Trophoblast cell (in vitro differentiated cells and primary cell): ENCODE measurements around the gene CALCR.

ENCODE experiments used
- DNase-seq, 2 donors: peaks; one replicate each; pipeline ENCODE4 v3.0.0-alpha.2; 2016
- H2AFZ ChIP-seq: 2 replicates; pipeline ENCODE4 v1.6.1; 2013; ENCODE audit warnings: low read length, moderate library complexity, mild to moderate bottlenecking; ENCODE audit not compliant: insufficient read depth, poor library complexity
- H2AK5ac ChIP-seq: 2 replicates; pipeline ENCODE4 v1.6.1; 2013; ENCODE audit warnings: mild to moderate bottlenecking, low read length
- H2BK120ac ChIP-seq: 2 replicates; pipeline ENCODE4 v1.6.1; 2013; ENCODE audit warnings: low read length, mild to moderate bottlenecking, moderate library complexity; ENCODE audit not compliant: insufficient read depth, poor library complexity
- H2BK12ac ChIP-seq: 2 replicates; pipeline ENCODE4 v1.6.1; 2013; ENCODE audit warnings: mild to moderate bottlenecking, low read length, moderate library complexity
- H2BK5ac ChIP-seq: 2 replicates; pipeline ENCODE4 v1.6.1; 2013; ENCODE audit warnings: low read length, low read depth, moderate library complexity, mild to moderate bottlenecking; ENCODE audit not compliant: poor library complexity
- H3K14ac ChIP-seq: 2 replicates; pipeline ENCODE4 v1.6.1; 2013; ENCODE audit warnings: mild to moderate bottlenecking, low read length
- H3K18ac ChIP-seq: 2 replicates; pipeline ENCODE4 v1.6.1; 2013; ENCODE audit warnings: mild to moderate bottlenecking, low read length
- H3K23ac ChIP-seq: 2 replicates; pipeline ENCODE4 v1.6.1; 2013; ENCODE audit warnings: low read length
- H3K27ac ChIP-seq: 2 replicates; pipeline ENCODE4 v1.5.1; 2013; ENCODE audit warnings: low read depth, mild to moderate bottlenecking, inconsistent platforms, low read length, moderate library complexity
- H3K27me3 ChIP-seq: 2 replicates; pipeline ENCODE4 v1.6.1; 2013; ENCODE audit warnings: inconsistent platforms, mild to moderate bottlenecking, low read length, moderate library complexity; ENCODE audit not compliant: insufficient read depth
- H3K36me3 ChIP-seq, 2 experiments: 1 replicate in 1 of 2; 2 replicates in 1 of 2; pipeline ENCODE4 v1.6.1; 2013; ENCODE audit warnings: low read length in 2 of 2, mild to moderate bottlenecking in 2 of 2, moderate library complexity in 1 of 2; ENCODE audit not compliant: insufficient read depth in 2 of 2, control insufficient read depth in 1 of 2
- H3K4ac ChIP-seq: 2 replicates; pipeline ENCODE4 v1.6.1; 2013; ENCODE audit warnings: low read depth, mild to moderate bottlenecking, low read length, moderate library complexity
- H3K4me1 ChIP-seq, 2 experiments: 1 replicate in 1 of 2; 2 replicates in 1 of 2; pipeline ENCODE4 v1.6.1; 2013; ENCODE audit warnings: low read length in 2 of 2, mild to moderate bottlenecking in 2 of 2, moderate library complexity in 1 of 2; ENCODE audit not compliant: insufficient read depth in 2 of 2, control insufficient read depth in 1 of 2
- H3K4me2 ChIP-seq: 2 replicates; pipeline ENCODE4 v1.6.1; 2013; ENCODE audit warnings: inconsistent platforms, mild to moderate bottlenecking, low read length, moderate library complexity
- H3K4me3 ChIP-seq: 2 replicates; pipeline ENCODE4 v1.5.1; 2013; ENCODE audit warnings: mild to moderate bottlenecking, low read depth, low read length, inconsistent platforms
- H3K79me1 ChIP-seq: one replicate; pipeline ENCODE4 v1.6.1; 2013; ENCODE audit warnings: low read length
- H3K79me2 ChIP-seq: 2 replicates; pipeline ENCODE4 v1.6.1; 2013; ENCODE audit warnings: low read length, mild to moderate bottlenecking; ENCODE audit not compliant: control insufficient read depth, insufficient read depth, poor library complexity
- H3K9ac ChIP-seq: 2 replicates; pipeline ENCODE4 v1.6.1; 2013; ENCODE audit warnings: mild to moderate bottlenecking, low read length
- H3K9me3 ChIP-seq: 2 replicates; pipeline ENCODE4 v1.6.1; 2013; ENCODE audit warnings: low read depth, mild to moderate bottlenecking, control low read depth, inconsistent platforms, low read length; ENCODE audit not compliant: insufficient read depth
- H4K12ac ChIP-seq: 2 replicates; pipeline ENCODE4 v1.6.1; 2013; ENCODE audit warnings: low read depth, mild to moderate bottlenecking, low read length, moderate library complexity
- H4K8ac ChIP-seq: 2 replicates; pipeline ENCODE4 v1.6.1; 2013; ENCODE audit warnings: low read depth, mild to moderate bottlenecking, low read length, moderate library complexity
- H4K91ac ChIP-seq: one replicate; pipeline ENCODE4 v1.6.1; 2013; ENCODE audit warnings: low read depth, mild to moderate bottlenecking, low read length, moderate library complexity
- whole genome bisulfite sequencing: extraction: QIAGEN DNeasy Blood & Tissue Kit; methylation state at CpG from one replicate; pipeline ENCODE4 v1.1.7; 2013; ENCODE audit warnings: missing lambda C conversion rate; ENCODE audit not compliant: insufficient read length, insufficient coverage; ENCODE audit errors: extremely low coverage; 5-methylcytosine and 5-hydroxymethylcytosine counted together

The CALCR gene

DNA sequence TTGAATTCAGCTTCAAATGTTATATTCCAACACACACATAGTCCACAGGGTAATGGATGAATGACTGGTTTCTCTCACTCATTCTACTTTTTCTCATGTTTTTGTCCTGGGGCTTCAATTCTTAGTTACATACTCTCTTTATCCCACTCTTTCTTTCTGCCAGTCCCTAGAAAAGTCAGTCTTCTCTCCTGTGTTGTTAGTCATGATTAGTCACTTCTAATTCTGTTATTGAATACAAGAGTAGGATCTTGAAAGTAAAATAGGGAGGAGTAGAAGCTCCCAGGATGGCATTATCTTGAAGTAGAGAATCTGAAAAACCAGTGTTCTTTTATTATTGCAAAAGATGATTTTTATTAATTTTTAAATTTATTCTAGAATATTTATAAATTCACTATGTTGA is 45.5 kb upstream of the CALCR start:
- Histone ChIP-seq H2BK120ac (no peak overlapping the region), H2BK12ac (no peak overlapping the region), H4K91ac (no peak overlapping the region), H3K79me2 (no peaks in the 10 kb centered on the region), H3K79me1 (no peaks in the 10 kb centered on the region), H3K9me3 (no peaks in the 10 kb centered on the region), H3K9ac (no peak overlapping the region), H4K12ac (no peak overlapping the region), H4K8ac (no peak overlapping the region), H3K18ac (no peak overlapping the region), H3K14ac (no peak overlapping the region), H3K4ac (no peak overlapping the region), H3K27ac (no peak overlapping the region), H3K4me1 (no peaks in the 10 kb centered on the region), H2BK5ac (no peak overlapping the region), H2AK5ac (no peak overlapping the region), H3K36me3 (no peaks in the 10 kb centered on the region), H3K27me3 (no peaks in the 10 kb centered on the region), H3K4me2 (no peak overlapping the region), H3K23ac (no peak overlapping the region), H2AFZ (no peak overlapping the region), H3K4me3 (no peak overlapping the region)
- DNase-seq = no peak

DNA sequence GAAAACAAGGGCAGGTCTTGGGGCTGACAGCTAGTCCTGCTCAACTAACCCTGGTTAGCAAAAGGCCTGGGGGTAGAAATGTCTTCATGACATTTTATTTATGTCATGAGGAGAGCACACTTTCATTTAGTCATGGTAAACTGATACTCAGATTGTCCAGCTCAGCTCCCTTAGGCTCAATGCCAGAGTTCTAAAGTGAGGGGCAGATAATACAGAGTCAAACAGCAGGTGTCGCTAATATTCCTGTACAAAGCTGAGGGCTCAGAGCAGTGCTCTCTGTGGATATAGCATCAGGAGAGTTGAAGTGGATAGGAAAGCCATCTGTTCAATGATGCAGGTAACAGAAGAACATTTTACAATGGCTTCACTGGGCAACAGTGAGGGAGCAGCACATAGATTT is 26.8 kb upstream of the CALCR start:
- no peaks in the 10 kb centered on the region for H3K9me3 ChIP-seq
- no peaks in the 10 kb centered on the region for H3K27me3 ChIP-seq
- H3K14ac ChIP-seq = no peak overlapping the region
- H4K12ac ChIP-seq = no peak overlapping the region
- H2AFZ ChIP-seq = no peak overlapping the region
- no peaks in the 10 kb centered on the region for H3K79me1 ChIP-seq
- no peak overlapping the region for H3K4me3 ChIP-seq
- H2BK5ac ChIP-seq = no peak overlapping the region
- DNase-seq = no peak
- H4K91ac ChIP-seq = no peak overlapping the region
- H3K18ac ChIP-seq = no peak overlapping the region
- H2BK12ac ChIP-seq = no peak overlapping the region
- no peaks in the 10 kb centered on the region for H3K36me3 ChIP-seq
- H2BK120ac ChIP-seq = no peak overlapping the region
- no peak overlapping the region for H4K8ac ChIP-seq
- H3K4me2 ChIP-seq = no peak overlapping the region
- H3K4ac ChIP-seq = no peak overlapping the region
- H3K23ac ChIP-seq = no peak overlapping the region
- no peaks in the 10 kb centered on the region for H3K4me1 ChIP-seq
- H2AK5ac ChIP-seq = no peak overlapping the region
- H3K27ac ChIP-seq = no peak overlapping the region
- H3K9ac ChIP-seq = no peak overlapping the region
- no CpG with 5 or more reads among the region's 1 CpG for WGBS
- no peaks in the 10 kb centered on the region for H3K79me2 ChIP-seq

DNA sequence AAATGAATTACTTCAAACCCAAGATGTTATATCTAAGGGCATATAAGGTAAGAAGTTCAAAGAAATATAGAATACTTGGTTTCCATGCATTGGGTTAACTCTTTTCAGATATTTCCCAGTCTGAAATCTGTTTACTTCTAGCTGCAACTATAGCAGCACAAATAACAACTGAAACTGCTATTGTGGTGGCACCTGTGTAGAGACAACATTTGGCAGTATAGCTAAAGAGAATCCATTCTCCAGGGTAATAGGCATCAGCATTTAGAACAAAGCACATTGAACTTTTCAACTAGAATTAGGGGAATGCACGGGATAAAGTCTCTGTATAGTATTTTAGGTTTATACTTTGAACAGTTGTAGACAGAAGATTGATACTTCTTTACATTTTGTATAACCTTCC is 19.7 kb upstream of the CALCR start:
- no peak overlapping the region for H3K27ac ChIP-seq
- H3K79me2 ChIP-seq = no peaks in the 10 kb centered on the region
- no peak overlapping the region for H3K23ac ChIP-seq
- no peaks in the 10 kb centered on the region for H3K9me3 ChIP-seq
- no peak overlapping the region for H2BK12ac ChIP-seq
- no peak overlapping the region for H2BK120ac ChIP-seq
- no peak overlapping the region for H3K9ac ChIP-seq
- no peak overlapping the region for H3K18ac ChIP-seq
- H3K14ac ChIP-seq = no peak overlapping the region
- WGBS = no CpG with 5 or more reads among the region's 1 CpG
- H2AFZ ChIP-seq = no peak overlapping the region
- no peak overlapping the region for H2AK5ac ChIP-seq
- H2BK5ac ChIP-seq = no peak overlapping the region
- H3K4me2 ChIP-seq = no peak overlapping the region
- no peak overlapping the region for H4K8ac ChIP-seq
- H3K4me1 ChIP-seq = no peaks in the 10 kb centered on the region
- H4K12ac ChIP-seq = no peak overlapping the region
- no peak overlapping the region for H3K4me3 ChIP-seq
- no peaks in the 10 kb centered on the region for H3K36me3 ChIP-seq
- DNase-seq = no peak
- H4K91ac ChIP-seq = no peak overlapping the region
- H3K4ac ChIP-seq = no peak overlapping the region
- no peaks in the 10 kb centered on the region for H3K27me3 ChIP-seq
- H3K79me1 ChIP-seq = no peaks in the 10 kb centered on the region

DNA sequence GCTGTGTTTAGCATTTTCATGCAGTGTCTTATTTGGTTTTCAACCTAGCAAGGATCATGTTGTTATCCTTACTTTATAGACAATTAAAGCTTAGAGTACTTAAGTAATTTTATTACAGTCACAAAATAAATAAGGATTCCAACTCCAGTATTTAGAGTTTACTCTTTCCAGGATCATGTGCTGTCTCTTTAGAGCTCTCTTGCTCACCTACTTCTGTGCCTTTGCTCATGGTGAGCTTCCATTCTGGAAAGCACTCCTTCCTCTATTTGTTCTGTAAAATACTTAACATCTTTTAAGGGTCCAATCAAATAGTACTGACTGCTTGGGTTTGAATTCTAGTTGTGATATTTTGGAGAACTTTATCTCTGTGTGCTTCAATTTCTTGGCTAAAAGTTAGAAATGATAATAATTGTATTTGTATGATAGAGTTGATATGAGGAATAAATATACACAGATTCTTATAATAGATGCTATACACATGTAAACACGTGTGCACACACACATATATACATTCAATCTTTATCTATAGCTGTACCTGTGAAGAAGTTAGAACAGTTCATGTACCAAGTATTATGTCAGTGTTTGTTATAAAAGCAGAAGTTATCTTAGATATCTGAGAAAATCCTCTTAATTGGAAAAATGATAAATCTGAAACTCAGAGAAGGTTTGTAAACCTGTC is 18.2 kb upstream of the CALCR start:
- H3K14ac ChIP-seq = no peak overlapping the region
- H2AFZ ChIP-seq = no peak overlapping the region
- no peaks in the 10 kb centered on the region for H3K4me1 ChIP-seq
- no peaks in the 10 kb centered on the region for H3K79me1 ChIP-seq
- no peak overlapping the region for H3K4me2 ChIP-seq
- no peak overlapping the region for H2BK5ac ChIP-seq
- no peak overlapping the region for H3K23ac ChIP-seq
- H4K8ac ChIP-seq = no peak overlapping the region
- no peak overlapping the region for H3K18ac ChIP-seq
- H3K79me2 ChIP-seq = no peaks in the 10 kb centered on the region
- no peak overlapping the region for H2AK5ac ChIP-seq
- no peak overlapping the region for H4K12ac ChIP-seq
- no peak overlapping the region for H2BK12ac ChIP-seq
- no peak overlapping the region for H3K9ac ChIP-seq
- H4K91ac ChIP-seq = no peak overlapping the region
- no peak for DNase-seq
- no peak overlapping the region for H3K27ac ChIP-seq
- WGBS = no CpG with 5 or more reads among the region's 1 CpG
- no peak overlapping the region for H3K4me3 ChIP-seq
- no peak overlapping the region for H2BK120ac ChIP-seq
- no peaks in the 10 kb centered on the region for H3K36me3 ChIP-seq
- H3K27me3 ChIP-seq = no peaks in the 10 kb centered on the region
- no peaks in the 10 kb centered on the region for H3K9me3 ChIP-seq
- no peak overlapping the region for H3K4ac ChIP-seq
